ENCODE data around the gene SLC38A9.

DNA sequence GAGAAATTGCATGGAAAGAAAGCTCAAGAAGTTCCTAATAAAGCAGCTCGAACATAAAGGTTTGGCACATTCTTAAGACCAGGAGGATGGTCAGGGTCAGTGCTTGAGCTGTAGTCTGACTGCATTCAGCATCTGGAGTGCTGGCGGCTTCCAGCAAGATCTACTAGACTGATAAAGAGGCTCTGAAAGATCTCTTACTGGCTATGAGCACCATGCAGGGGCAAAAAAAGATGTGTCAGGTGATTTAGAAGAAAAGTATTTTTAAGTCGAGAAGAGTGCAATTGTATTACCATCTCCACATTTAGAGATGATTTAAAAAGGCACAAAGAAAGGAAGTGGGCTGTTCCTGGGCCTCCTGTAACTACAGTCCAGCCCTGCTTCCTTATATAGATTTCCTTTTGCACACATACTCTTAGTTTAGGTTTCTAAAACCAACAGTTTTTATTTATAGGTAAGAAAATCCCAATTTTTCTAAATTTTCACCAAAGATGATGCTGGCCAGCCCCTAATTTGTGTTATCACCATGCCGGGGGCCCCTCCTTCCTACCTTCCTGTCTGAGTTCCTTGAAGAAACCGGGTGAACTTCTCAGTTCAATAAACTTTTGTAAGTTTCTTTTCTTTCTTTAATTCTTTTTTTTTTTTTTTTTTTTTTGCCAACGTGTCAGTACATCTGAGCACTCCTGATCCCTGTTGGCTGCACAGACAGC is 111.5 kb downstream of the SLC38A9 start:
- TF ChIP-seq POLR2A (IDR thresholded peaks at IDR 0.05; ENCODE audit: control extremely low read depth in 1 of 2, low read depth in 2 of 2, low read length in 2 of 2): no peak
- TF ChIP-seq, protein P1, sequence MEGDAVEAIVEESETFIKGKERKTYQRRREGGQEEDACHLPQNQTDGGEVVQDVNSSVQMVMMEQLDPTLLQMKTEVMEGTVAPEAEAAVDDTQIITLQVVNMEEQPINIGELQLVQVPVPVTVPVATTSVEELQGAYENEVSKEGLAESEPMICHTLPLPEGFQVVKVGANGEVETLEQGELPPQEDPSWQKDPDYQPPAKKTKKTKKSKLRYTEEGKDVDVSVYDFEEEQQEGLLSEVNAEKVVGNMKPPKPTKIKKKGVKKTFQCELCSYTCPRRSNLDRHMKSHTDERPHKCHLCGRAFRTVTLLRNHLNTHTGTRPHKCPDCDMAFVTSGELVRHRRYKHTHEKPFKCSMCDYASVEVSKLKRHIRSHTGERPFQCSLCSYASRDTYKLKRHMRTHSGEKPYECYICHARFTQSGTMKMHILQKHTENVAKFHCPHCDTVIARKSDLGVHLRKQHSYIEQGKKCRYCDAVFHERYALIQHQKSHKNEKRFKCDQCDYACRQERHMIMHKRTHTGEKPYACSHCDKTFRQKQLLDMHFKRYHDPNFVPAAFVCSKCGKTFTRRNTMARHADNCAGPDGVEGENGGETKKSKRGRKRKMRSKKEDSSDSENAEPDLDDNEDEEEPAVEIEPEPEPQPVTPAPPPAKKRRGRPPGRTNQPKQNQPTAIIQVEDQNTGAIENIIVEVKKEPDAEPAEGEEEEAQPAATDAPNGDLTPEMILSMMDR (IDR thresholded peaks at IDR 0.05; ENCODE audit: control extremely low read depth in 1 of 3, insufficient read depth in 1 of 3, low read depth in 1 of 3, low read length in 3 of 3): no peak
- TF ChIP-seq, protein P2, sequence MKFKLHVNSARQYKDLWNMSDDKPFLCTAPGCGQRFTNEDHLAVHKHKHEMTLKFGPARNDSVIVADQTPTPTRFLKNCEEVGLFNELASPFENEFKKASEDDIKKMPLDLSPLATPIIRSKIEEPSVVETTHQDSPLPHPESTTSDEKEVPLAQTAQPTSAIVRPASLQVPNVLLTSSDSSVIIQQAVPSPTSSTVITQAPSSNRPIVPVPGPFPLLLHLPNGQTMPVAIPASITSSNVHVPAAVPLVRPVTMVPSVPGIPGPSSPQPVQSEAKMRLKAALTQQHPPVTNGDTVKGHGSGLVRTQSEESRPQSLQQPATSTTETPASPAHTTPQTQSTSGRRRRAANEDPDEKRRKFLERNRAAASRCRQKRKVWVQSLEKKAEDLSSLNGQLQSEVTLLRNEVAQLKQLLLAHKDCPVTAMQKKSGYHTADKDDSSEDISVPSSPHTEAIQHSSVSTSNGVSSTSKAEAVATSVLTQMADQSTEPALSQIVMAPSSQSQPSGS (IDR thresholded peaks at IDR 0.05; ENCODE audit: low read length): no peak
- TF ChIP-seq EZH2 (IDR thresholded peaks at IDR 0.05; ENCODE audit: low read depth, low read length, severe bottlenecking): no peak
- TF ChIP-seq, protein P3, sequence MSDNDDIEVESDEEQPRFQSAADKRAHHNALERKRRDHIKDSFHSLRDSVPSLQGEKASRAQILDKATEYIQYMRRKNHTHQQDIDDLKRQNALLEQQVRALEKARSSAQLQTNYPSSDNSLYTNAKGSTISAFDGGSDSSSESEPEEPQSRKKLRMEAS (IDR thresholded peaks at IDR 0.05): no peak
- no peak for TF ChIP-seq TAF7 (optimal IDR thresholded peaks at IDR 0.05; ENCODE audit: borderline replicate concordance, low read depth, low read length)
- TF ChIP-seq, protein P4, sequence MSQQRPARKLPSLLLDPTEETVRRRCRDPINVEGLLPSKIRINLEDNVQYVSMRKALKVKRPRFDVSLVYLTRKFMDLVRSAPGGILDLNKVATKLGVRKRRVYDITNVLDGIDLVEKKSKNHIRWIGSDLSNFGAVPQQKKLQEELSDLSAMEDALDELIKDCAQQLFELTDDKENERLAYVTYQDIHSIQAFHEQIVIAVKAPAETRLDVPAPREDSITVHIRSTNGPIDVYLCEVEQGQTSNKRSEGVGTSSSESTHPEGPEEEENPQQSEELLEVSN (IDR thresholded peaks at IDR 0.05): no peak
- no peak for TF ChIP-seq RAD21 (IDR thresholded peaks at IDR 0.05 in 1 of 2, conservative IDR thresholded peaks at IDR 0.05 in 1 of 2; ENCODE audit: low read depth in 2 of 2, low read length in 2 of 2)
- TF ChIP-seq TEAD4 (IDR thresholded peaks at IDR 0.05; ENCODE audit: low read depth, low read length): no peak
- no peak for TF ChIP-seq TAF1 (IDR thresholded peaks at IDR 0.05; ENCODE audit: low read depth, low read length)
- TF ChIP-seq, protein P5, sequence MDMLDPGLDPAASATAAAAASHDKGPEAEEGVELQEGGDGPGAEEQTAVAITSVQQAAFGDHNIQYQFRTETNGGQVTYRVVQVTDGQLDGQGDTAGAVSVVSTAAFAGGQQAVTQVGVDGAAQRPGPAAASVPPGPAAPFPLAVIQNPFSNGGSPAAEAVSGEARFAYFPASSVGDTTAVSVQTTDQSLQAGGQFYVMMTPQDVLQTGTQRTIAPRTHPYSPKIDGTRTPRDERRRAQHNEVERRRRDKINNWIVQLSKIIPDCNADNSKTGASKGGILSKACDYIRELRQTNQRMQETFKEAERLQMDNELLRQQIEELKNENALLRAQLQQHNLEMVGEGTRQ (IDR thresholded peaks at IDR 0.05; ENCODE audit: low read length): no peak
- no peak for TF ChIP-seq POLR2AphosphoS5 (IDR thresholded peaks at IDR 0.05; ENCODE audit: low read depth, low read length)
- no peak for TF ChIP-seq NANOG (IDR thresholded peaks at IDR 0.05; ENCODE audit: insufficient read depth, low read depth, low read length, poor library complexity, severe bottlenecking)

Measured in H1 (cell line).